H9 (cell line): ENCODE data around the gene LBX1. TPM values are rescaled to one million over a fixed set of nuclear protein-coding genes. Genes with fewer than 3 reads are reported as not detected.
A peak's percentile ranks its signal among the peaks of the same experiment; 100 is the strongest.

Experiments used
- DNase-seq: peaks from one replicate; pipeline ENCODE4 v3.0.0-alpha.2; 2017
- H2AFZ ChIP-seq: one replicate; pipeline ENCODE4 v1.6.1; 2013; ENCODE audit warnings: mild to moderate bottlenecking, low read length, control low read depth, moderate library complexity
- H2AK5ac ChIP-seq: 2 replicates; pipeline ENCODE4 v1.6.1; 2013; ENCODE audit warnings: low read length, control low read depth, mixed read lengths; ENCODE audit not compliant: insufficient read length
- H2BK120ac ChIP-seq: one replicate; pipeline ENCODE4 v1.6.1; 2013; ENCODE audit warnings: low read depth, mild to moderate bottlenecking, low read length, control low read depth, inconsistent platforms; ENCODE audit not compliant: poor library complexity, severe bottlenecking
- H2BK12ac ChIP-seq: 2 replicates; pipeline ENCODE4 v1.6.1; 2013; ENCODE audit warnings: low read length, control low read depth, mixed read lengths, low read depth; ENCODE audit not compliant: insufficient read length
- H2BK15ac ChIP-seq: 2 replicates; pipeline ENCODE4 v1.6.1; 2013; ENCODE audit warnings: low read depth, low read length, control low read depth
- H2BK20ac ChIP-seq: one replicate; pipeline ENCODE4 v1.6.1; 2013; ENCODE audit warnings: low read depth, mild to moderate bottlenecking, low read length, control low read depth, inconsistent platforms; ENCODE audit not compliant: poor library complexity, severe bottlenecking
- H2BK5ac ChIP-seq: 2 replicates; pipeline ENCODE4 v1.6.1; 2013; ENCODE audit warnings: low read length, control low read depth, mixed read lengths; ENCODE audit not compliant: insufficient read length
- H3K14ac ChIP-seq: 2 replicates; pipeline ENCODE4 v1.6.1; 2013; ENCODE audit warnings: low read length, control low read depth; ENCODE audit not compliant: insufficient read depth
- H3K18ac ChIP-seq: 2 replicates; pipeline ENCODE4 v1.6.1; 2013; ENCODE audit warnings: low read depth, mild to moderate bottlenecking, mixed read lengths, low read length, control low read depth; ENCODE audit not compliant: insufficient read length
- H3K23ac ChIP-seq: 2 replicates; pipeline ENCODE4 v1.6.1; 2013; ENCODE audit warnings: low read length, control low read depth, mixed read lengths, low read depth; ENCODE audit not compliant: insufficient read length
- H3K23me2 ChIP-seq: 2 replicates; pipeline ENCODE4 v1.6.1; 2013; ENCODE audit warnings: low read depth, mild to moderate bottlenecking, mixed read lengths, low read length, control low read depth; ENCODE audit not compliant: insufficient read length, poor library complexity, severe bottlenecking
- H3K27ac ChIP-seq: 2 replicates; pipeline ENCODE4 v1.5.1; 2013; ENCODE audit warnings: low read length, control low read depth, mixed read lengths, low read depth; ENCODE audit not compliant: insufficient read length
- H3K27me3 ChIP-seq: 2 replicates; pipeline ENCODE4 v1.6.1; 2013; ENCODE audit warnings: low read length, control low read depth, inconsistent platforms; ENCODE audit not compliant: insufficient read depth
- H3K4ac ChIP-seq: 2 replicates; pipeline ENCODE4 v1.6.1; 2013; ENCODE audit warnings: low read depth, mild to moderate bottlenecking, control low read depth, inconsistent platforms, low read length, moderate library complexity
- H3K4me1 ChIP-seq: 2 replicates; pipeline ENCODE4 v1.6.1; 2013; ENCODE audit warnings: low read length, control low read depth, inconsistent platforms; ENCODE audit not compliant: insufficient read depth
- H3K4me2 ChIP-seq: 2 replicates; pipeline ENCODE4 v1.6.1; 2013; ENCODE audit warnings: low read length, control low read depth, mixed read lengths; ENCODE audit not compliant: insufficient read length, insufficient read depth
- H3K56ac ChIP-seq: 2 replicates; pipeline ENCODE4 v1.6.1; 2013; ENCODE audit warnings: low read depth, mild to moderate bottlenecking, mixed read lengths, low read length, control low read depth; ENCODE audit not compliant: insufficient read length
- H3K79me1 ChIP-seq: 2 replicates; pipeline ENCODE4 v1.6.1; 2013; ENCODE audit warnings: low read depth, mild to moderate bottlenecking, moderate library complexity, low read length, control low read depth, inconsistent platforms; ENCODE audit not compliant: insufficient read depth, poor library complexity, severe bottlenecking
- H3K79me2 ChIP-seq: 2 replicates; pipeline ENCODE4 v1.6.1; 2013; ENCODE audit warnings: low read length, control low read depth, inconsistent platforms; ENCODE audit not compliant: insufficient read depth
- H3K9ac ChIP-seq: 2 replicates; pipeline ENCODE4 v1.6.1; 2013; ENCODE audit warnings: low read length, control low read depth, mixed read lengths; ENCODE audit not compliant: insufficient read length; ENCODE audit errors: extremely low read depth
- H3K9me3 ChIP-seq: one replicate; pipeline ENCODE4 v1.6.1; 2013; ENCODE audit warnings: low read depth, low read length, inconsistent platforms; ENCODE audit not compliant: control insufficient read depth
- H3T11ph ChIP-seq: one replicate; pipeline ENCODE4 v1.6.1; 2013; ENCODE audit warnings: mild to moderate bottlenecking, low read length, control low read depth, inconsistent platforms
- H4K20me1 ChIP-seq: one replicate; pipeline ENCODE4 v1.6.1; 2013; ENCODE audit not compliant: control insufficient read depth, insufficient read length, insufficient read depth
- H4K5ac ChIP-seq: 2 replicates; pipeline ENCODE4 v1.6.1; 2013; ENCODE audit warnings: low read depth, mild to moderate bottlenecking, mixed read lengths, low read length, control low read depth; ENCODE audit not compliant: insufficient read length
- H4K8ac ChIP-seq: replicated peaks from 2 replicates; pipeline ENCODE4 v1.6.1; 2013; ENCODE audit warnings: low read length, control low read depth, mixed read lengths, low read depth; ENCODE audit not compliant: insufficient read length
- H4K91ac ChIP-seq: 2 replicates; pipeline ENCODE4 v1.6.1; 2013; ENCODE audit warnings: low read depth, mild to moderate bottlenecking, moderate library complexity, mixed read lengths, low read length, control low read depth; ENCODE audit not compliant: insufficient read length
- H3K27ac Mint-ChIP-seq, 3 experiments: 2 replicates in 2 of 3; 3 replicates in 1 of 3; pipeline ENCODE4 v1.8.0; 2020 to 2021; ENCODE audit warnings: mixed read lengths in 3 of 3, mild to moderate bottlenecking in 1 of 3, moderate library complexity in 1 of 3
- H3K27me3 Mint-ChIP-seq: 2 replicates; pipeline ENCODE4 v1.8.0; 2021; ENCODE audit warnings: low read depth, mild to moderate bottlenecking, moderate library complexity, mixed read lengths
- H3K36me3 Mint-ChIP-seq, 3 experiments: 2 replicates in 2 of 3; 3 replicates in 1 of 3; pipeline ENCODE4 v1.8.0; 2020 to 2021; ENCODE audit warnings: low read depth in 3 of 3, mixed read lengths in 3 of 3; ENCODE audit not compliant: insufficient read depth in 1 of 3
- H3K4me1 Mint-ChIP-seq, 2 experiments: 2 replicates each; pipeline ENCODE4 v1.8.0; 2020; ENCODE audit warnings: mixed read lengths in 2 of 2
- H3K4me3 Mint-ChIP-seq, 2 experiments: 2 replicates in 1 of 2; 3 replicates in 1 of 2; pipeline ENCODE4 v1.8.0; 2020 to 2021; ENCODE audit warnings: mild to moderate bottlenecking in 2 of 2, mixed read lengths in 2 of 2, moderate library complexity in 1 of 2
- H3K9me3 Mint-ChIP-seq, 2 experiments: 2 replicates in 1 of 2; 3 replicates in 1 of 2; pipeline ENCODE4 v1.8.0; 2020; ENCODE audit warnings: mild to moderate bottlenecking in 2 of 2, mixed read lengths in 2 of 2, moderate library complexity in 1 of 2
- WGBS: extraction: QIAGEN DNeasy Blood & Tissue Kit; methylation state at CpG from one replicate; pipeline ENCODE4 v1.1.7; 2013; ENCODE audit warnings: missing lambda C conversion rate, low lambda C conversion rate, mixed read lengths; ENCODE audit not compliant: insufficient read length; ENCODE audit errors: extremely low coverage; 5-methylcytosine and 5-hydroxymethylcytosine counted together
- total RNA-seq: library from RNA; stranded (reverse); gene quantifications from 2 replicates; pipeline ENCODE4 v1.2.1, GENCODE V29; 2021
- TF ChIP-seq, protein P1 (sequence below): fragments of 200-600 bp; sonication (generic); conservative IDR thresholded peaks from 3 replicates; pipeline ENCODE4 v1.8.0; 2021; ENCODE audit warnings: antibody characterized with exemption, mild to moderate bottlenecking

Gene LBX1
- total RNA-seq, 1 experiment from 2014 or later = not detected

- H4K8ac ChIP-seq = no peak overlapping the region
- TF ChIP-seq, protein P1, sequence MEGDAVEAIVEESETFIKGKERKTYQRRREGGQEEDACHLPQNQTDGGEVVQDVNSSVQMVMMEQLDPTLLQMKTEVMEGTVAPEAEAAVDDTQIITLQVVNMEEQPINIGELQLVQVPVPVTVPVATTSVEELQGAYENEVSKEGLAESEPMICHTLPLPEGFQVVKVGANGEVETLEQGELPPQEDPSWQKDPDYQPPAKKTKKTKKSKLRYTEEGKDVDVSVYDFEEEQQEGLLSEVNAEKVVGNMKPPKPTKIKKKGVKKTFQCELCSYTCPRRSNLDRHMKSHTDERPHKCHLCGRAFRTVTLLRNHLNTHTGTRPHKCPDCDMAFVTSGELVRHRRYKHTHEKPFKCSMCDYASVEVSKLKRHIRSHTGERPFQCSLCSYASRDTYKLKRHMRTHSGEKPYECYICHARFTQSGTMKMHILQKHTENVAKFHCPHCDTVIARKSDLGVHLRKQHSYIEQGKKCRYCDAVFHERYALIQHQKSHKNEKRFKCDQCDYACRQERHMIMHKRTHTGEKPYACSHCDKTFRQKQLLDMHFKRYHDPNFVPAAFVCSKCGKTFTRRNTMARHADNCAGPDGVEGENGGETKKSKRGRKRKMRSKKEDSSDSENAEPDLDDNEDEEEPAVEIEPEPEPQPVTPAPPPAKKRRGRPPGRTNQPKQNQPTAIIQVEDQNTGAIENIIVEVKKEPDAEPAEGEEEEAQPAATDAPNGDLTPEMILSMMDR = no peak
- H2BK15ac ChIP-seq = no peak overlapping the region
- no peak overlapping the region for H2AFZ ChIP-seq
- peak overlapping the region in 1 of 2 experiments; percentile 75; a peak in 3 of 5 replicates for H3K4me3 Mint-ChIP-seq
- no peak overlapping the region for H2BK5ac ChIP-seq
- no CpG with 5 or more reads among the region's 40 CpGs for WGBS
- H3T11ph ChIP-seq = no peak overlapping the region
- H3K27me3 ChIP-seq = peaks cover 68% of the 10 kb centered on the region
- H3K9me3 Mint-ChIP-seq = no peaks in the 10 kb centered on the region; a peak in 1 of 5 replicates
- no peak overlapping the region for H2BK120ac ChIP-seq
- peaks cover 7% of the 10 kb centered on the region for H3K23me2 ChIP-seq
- no peaks in the 10 kb centered on the region for H3K79me2 ChIP-seq
- H3K27ac Mint-ChIP-seq = no peak overlapping the region
- no peaks in the 10 kb centered on the region for H3K36me3 Mint-ChIP-seq
- H3K27me3 Mint-ChIP-seq = peaks cover 100% of the 10 kb centered on the region
- no peak overlapping the region for H3K27ac ChIP-seq
- no peak overlapping the region for H2AK5ac ChIP-seq
- no peak overlapping the region for H3K4ac ChIP-seq
- peaks cover 14 to 29% of the 10 kb centered on the region in 2 experiments for H3K4me1 Mint-ChIP-seq
- H3K4me2 ChIP-seq = peak overlapping the region; percentile 7
- no peaks in the 10 kb centered on the region for H3K4me1 ChIP-seq
- H3K9me3 ChIP-seq = no peaks in the 10 kb centered on the region
- no peak overlapping the region for H2BK12ac ChIP-seq
- no peak overlapping the region for H3K14ac ChIP-seq
- no peak for DNase-seq
- no peaks in the 10 kb centered on the region for H3K79me1 ChIP-seq
- no peak overlapping the region for H3K23ac ChIP-seq
- H3K56ac ChIP-seq = no peak overlapping the region
- peaks cover 3% of the 10 kb centered on the region for H4K20me1 ChIP-seq
- H4K91ac ChIP-seq = no peak overlapping the region
- H2BK20ac ChIP-seq = no peak overlapping the region
- H3K18ac ChIP-seq = no peak overlapping the region
- no peak overlapping the region for H4K5ac ChIP-seq
- H3K9ac ChIP-seq = no peak overlapping the region
Observed at GRCh38 chr10:101215397-101216206, 13.7 kb downstream of the LBX1 start.
